Neural crest cell (in vitro differentiated cells): ENCODE data around the gene PPP2R2D. TPM values are rescaled to one million over a fixed set of nuclear protein-coding genes. Genes with fewer than 3 reads are reported as not detected.

ENCODE experiments used
- DNase-seq: peaks from one replicate; pipeline ENCODE4 v3.0.0; 2021; ENCODE audit warnings: low read depth, mixed read lengths, low spot score
- H3K27ac Mint-ChIP-seq: one replicate; pipeline ENCODE4 v1.8.0; 2021; ENCODE audit warnings: mild to moderate bottlenecking, mixed read lengths; ENCODE audit not compliant: unreplicated experiment
- H3K27me3 Mint-ChIP-seq: 2 replicates; pipeline ENCODE4 v1.8.0; 2021; ENCODE audit warnings: low read depth, mild to moderate bottlenecking, mixed read lengths
- H3K36me3 Mint-ChIP-seq: 2 replicates; pipeline ENCODE4 v1.8.0; 2021; ENCODE audit warnings: low read depth, mild to moderate bottlenecking, mixed read lengths
- H3K4me1 Mint-ChIP-seq: 2 replicates; pipeline ENCODE4 v1.8.0; 2021; ENCODE audit warnings: mixed read lengths
- H3K4me3 Mint-ChIP-seq: one replicate; pipeline ENCODE4 v1.8.0; 2021; ENCODE audit warnings: mild to moderate bottlenecking, mixed read lengths
- H3K9me3 Mint-ChIP-seq: 2 replicates; pipeline ENCODE4 v1.8.0; 2021; ENCODE audit warnings: mixed read lengths
- total RNA-seq: library from RNA; stranded (reverse); gene quantifications from 2 replicates; pipeline ENCODE4 v1.2.1, GENCODE V29; 2021
- TF ChIP-seq, protein P1 (sequence below): fragments of 200-600 bp; sonication (generic); conservative IDR thresholded peaks from 2 replicates; pipeline ENCODE4 v1.5.0; 2021; ENCODE audit warnings: antibody characterized with exemption, mild to moderate bottlenecking

PPP2R2D gene
- total RNA-seq, 1 donor from 2014 or later: 39.3 TPM

- no peak overlapping the region for H3K4me3 Mint-ChIP-seq
- DNase-seq: no peak
- no peaks in the 10 kb centered on the region for H3K27me3 Mint-ChIP-seq
- no peaks in the 10 kb centered on the region for H3K9me3 Mint-ChIP-seq
- H3K4me1 Mint-ChIP-seq: peaks cover 18% of the 10 kb centered on the region
- TF ChIP-seq, protein P1, sequence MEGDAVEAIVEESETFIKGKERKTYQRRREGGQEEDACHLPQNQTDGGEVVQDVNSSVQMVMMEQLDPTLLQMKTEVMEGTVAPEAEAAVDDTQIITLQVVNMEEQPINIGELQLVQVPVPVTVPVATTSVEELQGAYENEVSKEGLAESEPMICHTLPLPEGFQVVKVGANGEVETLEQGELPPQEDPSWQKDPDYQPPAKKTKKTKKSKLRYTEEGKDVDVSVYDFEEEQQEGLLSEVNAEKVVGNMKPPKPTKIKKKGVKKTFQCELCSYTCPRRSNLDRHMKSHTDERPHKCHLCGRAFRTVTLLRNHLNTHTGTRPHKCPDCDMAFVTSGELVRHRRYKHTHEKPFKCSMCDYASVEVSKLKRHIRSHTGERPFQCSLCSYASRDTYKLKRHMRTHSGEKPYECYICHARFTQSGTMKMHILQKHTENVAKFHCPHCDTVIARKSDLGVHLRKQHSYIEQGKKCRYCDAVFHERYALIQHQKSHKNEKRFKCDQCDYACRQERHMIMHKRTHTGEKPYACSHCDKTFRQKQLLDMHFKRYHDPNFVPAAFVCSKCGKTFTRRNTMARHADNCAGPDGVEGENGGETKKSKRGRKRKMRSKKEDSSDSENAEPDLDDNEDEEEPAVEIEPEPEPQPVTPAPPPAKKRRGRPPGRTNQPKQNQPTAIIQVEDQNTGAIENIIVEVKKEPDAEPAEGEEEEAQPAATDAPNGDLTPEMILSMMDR: no peak
- no peak overlapping the region for H3K27ac Mint-ChIP-seq
- H3K36me3 Mint-ChIP-seq: peaks cover 6% of the 10 kb centered on the region
Measured at GRCh38 chr10:131934769-131935168, 34.0 kb downstream of the PPP2R2D start.

- DNase-seq: no peak
- Mint-ChIP-seq H3K4me3 (no peak overlapping the region), H3K27ac (no peak overlapping the region), H3K36me3 (peaks cover 8% of the 10 kb centered on the region), H3K9me3 (no peaks in the 10 kb centered on the region), H3K27me3 (no peaks in the 10 kb centered on the region), H3K4me1 (peaks cover 13% of the 10 kb centered on the region)
- TF ChIP-seq, protein P1: no peak
Measured at GRCh38 chr10:131935260-131935659, 34.5 kb downstream of the PPP2R2D start.

DNA sequence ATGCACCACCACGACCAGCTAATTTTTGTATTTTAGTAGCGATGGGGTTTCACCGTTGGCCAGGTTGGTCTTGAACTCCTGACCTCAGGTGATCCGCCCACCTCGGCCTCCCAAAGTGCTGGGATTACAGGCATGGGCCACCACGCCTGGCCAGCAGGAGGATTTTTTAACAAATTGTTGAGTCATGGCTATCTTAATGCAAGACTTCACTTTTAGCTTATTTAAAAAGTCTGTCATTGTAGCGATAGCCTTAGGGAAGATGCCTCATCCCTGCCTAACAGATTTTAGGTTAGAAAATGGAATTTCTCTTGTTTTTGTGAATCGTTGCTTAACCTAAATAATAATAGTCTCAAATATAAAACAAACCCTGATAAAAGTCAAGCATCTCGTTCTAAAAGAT, 35.5 kb downstream of the PPP2R2D start:
- no peak for DNase-seq
- TF ChIP-seq, protein P1: no peak
- H3K36me3 Mint-ChIP-seq: peaks cover 18% of the 10 kb centered on the region
- H3K4me3 Mint-ChIP-seq: no peak overlapping the region
- H3K27ac Mint-ChIP-seq: no peak overlapping the region
- no peaks in the 10 kb centered on the region for H3K9me3 Mint-ChIP-seq
- peaks cover 8% of the 10 kb centered on the region for H3K4me1 Mint-ChIP-seq
- no peaks in the 10 kb centered on the region for H3K27me3 Mint-ChIP-seq

GRCh38 chr10:131936736-131937135, 35.9 kb downstream of the PPP2R2D start:
- Mint-ChIP-seq H3K36me3 (peaks cover 20% of the 10 kb centered on the region), H3K9me3 (no peaks in the 10 kb centered on the region), H3K4me3 (no peak overlapping the region), H3K27me3 (no peaks in the 10 kb centered on the region), H3K27ac (no peak overlapping the region), H3K4me1 (peaks cover 8% of the 10 kb centered on the region)
- TF ChIP-seq, protein P1: no peak
- DNase-seq: no peak

- Mint-ChIP-seq H3K4me1 (peaks cover 8% of the 10 kb centered on the region), H3K27ac (no peak overlapping the region), H3K27me3 (no peaks in the 10 kb centered on the region), H3K9me3 (no peaks in the 10 kb centered on the region), H3K36me3 (peaks cover 20% of the 10 kb centered on the region), H3K4me3 (no peak overlapping the region)
- DNase-seq: no peak
- TF ChIP-seq, protein P1: no peak
Measured at GRCh38 chr10:131937836-131938235, 37.0 kb downstream of the PPP2R2D start.

- Mint-ChIP-seq H3K27ac (no peak overlapping the region), H3K36me3 (peaks cover 22% of the 10 kb centered on the region)
Measured at GRCh38 chr10:131938681-131939080, 37.9 kb downstream of the PPP2R2D start.

More at GRCh38 chr10:131938681-131939080, 37.9 kb downstream of the PPP2R2D start:
- Mint-ChIP-seq H3K27me3 (no peaks in the 10 kb centered on the region), H3K4me3 (no peak overlapping the region), H3K4me1 (peaks cover 6% of the 10 kb centered on the region), H3K9me3 (no peaks in the 10 kb centered on the region)
- TF ChIP-seq, protein P1: no peak
- DNase-seq: no peak
